ENCODE data around the gene CCR6. TPM values are rescaled to one million over a fixed set of nuclear protein-coding genes. Genes with fewer than 3 reads are reported as not detected.

Gene CCR6
- total and polyA plus RNA-seq, 10 of the 15 experiments (the other 5 are each of a cell fraction or from before 2014, with no cell fraction given): 2.2 to 7.6 (median 6.7) TPM

- TF ChIP-seq HSF1 (IDR thresholded peaks at IDR 0.05; ENCODE audit: low read depth, low read length) (no peak), TARDBP (IDR thresholded peaks at IDR 0.05; ENCODE audit: borderline replicate concordance) (no peak), MTA3 (IDR thresholded peaks at IDR 0.05; ENCODE audit: borderline replicate concordance, low read length) (no peak), CREB1 (IDR thresholded peaks at IDR 0.05; ENCODE audit: low read depth) (no peak), SRF (IDR thresholded peaks at IDR 0.05; ENCODE audit: low read depth in 2 of 2, low read length in 2 of 2) (no peak), PML (IDR thresholded peaks at IDR 0.05; ENCODE audit: low read length) (no peak), WRNIP1 (IDR thresholded peaks at IDR 0.05; ENCODE audit: borderline replicate concordance, low read depth, low read length) (no peak), USF2 (IDR thresholded peaks at IDR 0.05; ENCODE audit: borderline replicate concordance, low read depth, low read length) (no peak), SIN3A (IDR thresholded peaks at IDR 0.05; ENCODE audit: low read depth, low read length) (no peak), YY1 (IDR thresholded peaks at IDR 0.05; ENCODE audit: low read depth, low read length) (no peak), ZBED1 (IDR thresholded peaks at IDR 0.05; ENCODE audit: borderline replicate concordance) (no peak), RCOR1 (conservative IDR thresholded peaks at IDR 0.05; ENCODE audit: low read depth, low read length) (no peak), CEBPZ (IDR thresholded peaks at IDR 0.05; ENCODE audit: low read depth, low read length) (no peak), ATF3 (IDR thresholded peaks at IDR 0.05; ENCODE audit: borderline replicate concordance, extremely low read depth, low read depth, low read length) (no peak), PBX3 (IDR thresholded peaks at IDR 0.05; ENCODE audit: insufficient replicate concordance, low read depth, low read length) (no peak), HCFC1 (IDR thresholded peaks at IDR 0.05; ENCODE audit: low read length) (no peak), RUNX3 (IDR thresholded peaks at IDR 0.05; ENCODE audit: low read length) (peak; percentile 93), EZH2 (IDR thresholded peaks at IDR 0.05; ENCODE audit: borderline replicate concordance, control insufficient read depth, low read depth, low read length) (no peak), SPI1 (IDR thresholded peaks at IDR 0.05; ENCODE audit: borderline replicate concordance, insufficient read depth, low read depth, low read length) (peak; percentile 82), TCF7 (IDR thresholded peaks at IDR 0.05; ENCODE audit: borderline replicate concordance) (no peak), CHD1 (IDR thresholded peaks at IDR 0.05; ENCODE audit: low read depth, low read length) (no peak), EED (IDR thresholded peaks at IDR 0.05; ENCODE audit: low read depth) (peak; percentile 97), PAX5 (IDR thresholded peaks at IDR 0.05; ENCODE audit: borderline replicate concordance, low read depth, low read length) (peak; percentile 59; the same call in 1 of the 2 replicates)
These were observed 19.6 kb upstream of the CCR6 start (continued) for GRCh38 chr6:167103041-167103891.

Data from GM12878 (cell line).